ENCODE data around the gene HNRNPA2B1.
"Not testable (repeated sequence)": the region's sequence is repeated elsewhere in the genome, so short reads cannot be mapped to it uniquely, and the experiment has no call there.

Gene HNRNPA2B1

DNA sequence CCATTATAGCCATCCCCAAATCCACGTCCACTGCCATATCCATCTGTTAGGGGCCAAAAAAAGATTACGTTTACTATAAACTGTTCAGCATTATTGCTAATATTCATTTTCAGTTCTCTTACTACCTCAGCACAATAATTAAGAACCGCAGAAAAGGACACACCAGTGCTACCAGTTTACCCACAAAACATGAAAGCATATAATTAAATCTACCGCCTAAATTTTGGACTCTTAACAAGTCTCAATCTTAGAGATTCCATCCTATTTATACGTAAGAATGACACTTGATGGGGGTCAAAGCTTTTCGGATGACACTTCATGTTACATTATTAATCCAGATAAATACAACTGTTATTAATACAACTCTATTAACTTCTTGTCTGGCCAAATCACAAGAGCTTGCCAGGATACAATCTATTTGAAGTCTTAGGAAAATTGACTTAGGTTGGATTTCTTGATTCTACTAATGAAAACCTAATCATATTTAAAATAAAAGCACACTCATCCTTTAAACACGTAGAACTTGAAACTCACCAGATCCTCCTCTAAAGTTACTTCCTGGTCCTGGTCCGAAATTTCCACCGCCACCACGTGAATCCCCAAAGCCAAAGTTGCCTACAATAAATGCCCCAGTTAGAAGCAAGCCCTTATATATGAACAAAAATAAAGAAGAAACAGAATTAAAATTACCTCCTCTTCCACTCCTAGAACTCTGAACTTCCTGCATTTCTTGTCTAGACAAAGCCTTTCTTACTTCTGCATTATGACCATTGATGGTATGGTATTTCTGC lies 4.5 kb downstream of the HNRNPA2B1 start:
- Histone ChIP-seq H3K4me3 (ENCODE audit: low read depth, low read length) (no peak overlapping the region), H3K27ac (no peak overlapping the region), H3K36me3 (peaks cover 94% of the 10 kb centered on the region), H3K9me3 (ENCODE audit: severe bottlenecking) (no peaks in the 10 kb centered on the region), H3K27me3 (ENCODE audit: insufficient read depth, low read depth, severe bottlenecking) (no peaks in the 10 kb centered on the region)
- TF ChIP-seq CTCF (IDR thresholded peaks at IDR 0.05; ENCODE audit: low read depth, low read length) = no peak
- DNase-seq = no peak

DNA sequence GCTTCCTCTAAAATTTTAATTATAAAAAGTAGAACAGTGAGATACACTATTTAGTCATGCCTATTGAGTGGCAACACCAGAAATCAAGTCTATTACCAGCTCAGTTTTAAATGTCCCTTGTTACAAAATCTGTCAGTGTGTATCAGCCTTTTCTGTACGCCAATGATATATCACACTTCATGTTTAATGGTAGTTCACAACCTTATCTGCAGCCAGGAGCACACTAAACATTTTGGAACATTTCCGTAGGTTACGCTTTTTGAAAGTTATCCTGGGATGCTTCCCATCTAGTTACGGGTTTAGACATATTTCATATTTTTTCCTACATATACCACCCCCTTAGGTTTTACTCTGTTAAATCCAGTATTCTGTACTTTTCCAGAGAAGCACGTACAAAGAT lies 5.4 kb downstream of the HNRNPA2B1 start:
- Histone ChIP-seq H3K27ac (no peak overlapping the region), H3K4me3 (ENCODE audit: low read depth, low read length) (no peak overlapping the region), H3K27me3 (ENCODE audit: insufficient read depth, low read depth, severe bottlenecking) (no peaks in the 10 kb centered on the region), H3K36me3 (peaks cover 99% of the 10 kb centered on the region), H3K9me3 (ENCODE audit: severe bottlenecking) (no peaks in the 10 kb centered on the region)
- no peak for DNase-seq
- no peak for TF ChIP-seq CTCF (IDR thresholded peaks at IDR 0.05; ENCODE audit: low read depth, low read length)

- H3K27me3 ChIP-seq (ENCODE audit: insufficient read depth, low read depth, severe bottlenecking); DNase-seq; H3K4me3 ChIP-seq (ENCODE audit: low read depth, low read length); H3K9me3 ChIP-seq (ENCODE audit: severe bottlenecking); H3K27ac ChIP-seq: not testable (repeated sequence)
- H3K36me3 ChIP-seq = peaks cover 99% of the 10 kb centered on the region
These were observed 5.8 kb downstream of the HNRNPA2B1 start for GRCh38 chr7:26194764-26195163.

DNA sequence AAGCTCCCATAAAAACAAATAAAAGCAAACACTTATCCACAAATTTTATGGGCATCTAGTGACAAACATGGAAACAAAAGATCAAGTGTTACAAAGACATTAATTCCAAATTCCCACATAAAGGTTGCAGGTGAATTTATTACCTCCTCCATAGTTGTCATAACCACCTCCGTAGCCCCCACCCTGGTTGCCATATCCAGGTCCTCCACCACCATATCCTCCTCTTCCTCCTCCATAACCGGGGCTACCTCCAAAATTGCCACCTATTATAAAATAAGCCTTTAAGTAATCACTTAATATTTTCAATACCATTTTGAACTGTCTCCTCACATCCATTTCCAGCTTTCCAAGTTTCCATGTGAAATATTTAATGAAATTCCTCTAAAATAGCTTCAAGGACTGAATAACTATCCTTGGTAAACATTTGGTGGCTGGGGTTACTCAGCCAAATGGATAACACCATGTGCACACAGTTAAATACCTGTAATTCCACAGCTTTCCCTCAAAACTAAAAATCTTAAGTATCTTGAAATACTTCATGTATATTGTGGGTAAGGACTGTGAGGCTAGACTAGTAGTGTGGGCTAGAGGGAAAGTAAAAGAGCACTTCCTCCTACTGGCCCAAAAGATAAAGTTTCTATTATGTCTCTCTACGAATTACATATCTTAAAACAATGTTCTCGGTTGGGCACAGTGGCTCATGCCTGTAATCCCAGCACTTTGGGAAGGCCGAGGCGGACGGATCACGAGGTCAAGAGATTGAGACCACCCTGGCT lies 6.9 kb downstream of the HNRNPA2B1 start:
- DNase-seq = no peak
- no peak overlapping the region for H3K27ac ChIP-seq
- no peak overlapping the region for H3K4me3 ChIP-seq (ENCODE audit: low read depth, low read length)
- H3K36me3 ChIP-seq = peaks cover 99% of the 10 kb centered on the region
- TF ChIP-seq CTCF (IDR thresholded peaks at IDR 0.05; ENCODE audit: low read depth, low read length) = no peak
- no peaks in the 10 kb centered on the region for H3K9me3 ChIP-seq (ENCODE audit: severe bottlenecking)
- H3K27me3 ChIP-seq (ENCODE audit: insufficient read depth, low read depth, severe bottlenecking) = no peaks in the 10 kb centered on the region

DNA sequence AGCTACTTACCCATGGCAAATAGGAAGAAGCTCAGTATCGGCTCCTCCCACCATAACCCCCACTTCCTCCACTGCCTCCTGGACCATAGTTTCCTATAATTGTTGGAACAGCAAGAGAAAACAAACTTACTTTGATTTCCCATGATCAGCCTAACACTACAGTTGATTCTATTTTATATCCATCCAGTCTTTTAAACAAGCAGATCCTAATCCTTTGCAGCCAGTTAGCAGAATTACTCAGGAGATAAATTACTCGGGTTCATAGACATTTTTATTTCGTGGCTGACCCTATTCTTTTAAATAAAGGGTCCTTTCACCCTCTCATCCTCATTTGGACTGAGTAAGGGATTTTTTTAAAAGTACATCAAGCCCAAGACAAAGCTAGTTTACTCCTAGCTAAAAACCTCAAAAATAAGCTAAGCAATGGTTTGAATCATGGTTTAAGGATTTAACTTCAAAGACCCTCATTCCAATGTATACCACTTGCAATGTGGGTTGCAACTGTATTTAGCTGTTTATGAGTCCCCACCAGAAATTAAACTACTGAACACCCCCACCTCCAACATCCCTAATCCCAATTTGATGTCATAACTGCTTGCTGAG lies 8.0 kb downstream of the HNRNPA2B1 start:
- DNase-seq = no peak
- H3K9me3 ChIP-seq (ENCODE audit: severe bottlenecking) = no peaks in the 10 kb centered on the region
- no peaks in the 10 kb centered on the region for H3K27me3 ChIP-seq (ENCODE audit: insufficient read depth, low read depth, severe bottlenecking)
- H3K4me3 ChIP-seq (ENCODE audit: low read depth, low read length) = no peak overlapping the region
- H3K36me3 ChIP-seq = peaks cover 98% of the 10 kb centered on the region
- TF ChIP-seq CTCF (IDR thresholded peaks at IDR 0.05; ENCODE audit: low read depth, low read length) = no peak
- H3K27ac ChIP-seq = no peak overlapping the region; the same call in 1 of the 2 replicates

- H3K27me3 ChIP-seq (ENCODE audit: insufficient read depth, low read depth, severe bottlenecking) = no peaks in the 10 kb centered on the region
- no peak for DNase-seq
- no peak overlapping the region for H3K27ac ChIP-seq
- H3K4me3 ChIP-seq (ENCODE audit: low read depth, low read length) = no peak overlapping the region
- no peak for TF ChIP-seq CTCF (IDR thresholded peaks at IDR 0.05; ENCODE audit: low read depth, low read length)
- H3K9me3 ChIP-seq (ENCODE audit: severe bottlenecking) = no peaks in the 10 kb centered on the region
- peaks cover 92% of the 10 kb centered on the region for H3K36me3 ChIP-seq
These were observed 8.5 kb downstream of the HNRNPA2B1 start for GRCh38 chr7:26191974-26192479.

Measured in WERI-Rb-1 (cell line).